K562 (cell line): ENCODE measurements around the gene ST3GAL3. TPM values are rescaled to one million over a fixed set of nuclear protein-coding genes. Genes with fewer than 3 reads are reported as not detected.

Experiments used
- ATAC-seq: fragments of 200-7000 bp; cut with Tn5 transposase; 3 replicates; pipeline ENCODE4 v1.9.1; 2020; ENCODE audit warnings: moderate library complexity
- BruUV-seq: library from RNA; stranded (reverse); fragments of 400-500 nt; replicated peaks from 2 replicates; lab custom pipeline; 2021; lab: Mats Ljungman, UMichigan
- CTCF ChIA-PET: fragments of 300-600 bp; formaldehyde crosslinking; extraction: SDS; loops from one replicate; lab custom pipeline; 2021; ENCODE audit warnings: low intra/inter-chr PET ratio; lab: Yijun Ruan, JAX
- POLR2A ChIA-PET: fragments of 300-600, 350-650 bp; sonication (Branson Sonifier 250); formaldehyde crosslinking; extraction: SDS; loops from one replicate; lab custom pipeline; 2021; ENCODE audit warnings: antibody characterized with exemption, inconsistent platforms; lab: Yijun Ruan, JAX
- DNase-seq, 4 experiments: peaks; one replicate each; pipeline versions ENCODE4 v3.0.0 to v3.0.0-alpha.2; 2011 to 2018; ENCODE audit warnings: low spot score in 3 of 4, mixed read lengths in 3 of 4; ENCODE audit errors: extremely low read depth in 1 of 4
- FAIRE-seq: peaks from 2 replicates; lab custom pipeline; 2011; peaks lifted over from hg19 to GRCh38; lab: Jason Lieb, UNC
- H2AFZ ChIP-seq: 2 replicates; pipeline ENCODE4 v1.6.0; 2011; ENCODE audit warnings: low read depth, low read length, control low read depth, inconsistent platforms
- H3K27ac ChIP-seq: fragments of 200-600 bp; 3 replicates; pipeline ENCODE4 v1.8.0; 2011; ENCODE audit warnings: low read depth, mild to moderate bottlenecking, control low read depth, inconsistent platforms, low read length, moderate library complexity, mixed read lengths; ENCODE audit errors: extremely low read depth
- H3K27me3 ChIP-seq, 2 experiments: fragments of 300-600 bp in 1 of 2; 2 replicates in 1 of 2; 3 replicates in 1 of 2; pipeline versions ENCODE4 v1.6.0 to v1.8.0; 2011; ENCODE audit warnings: inconsistent platforms in 2 of 2, low read length in 2 of 2, mild to moderate bottlenecking in 1 of 2, mixed read lengths in 1 of 2, moderate library complexity in 1 of 2; ENCODE audit not compliant: control insufficient read depth in 2 of 2, insufficient read depth in 2 of 2
- H3K36me3 ChIP-seq: fragments of 300-600 bp; 3 replicates; pipeline ENCODE4 v1.8.0; 2011; ENCODE audit warnings: mild to moderate bottlenecking, low read length, inconsistent platforms; ENCODE audit not compliant: control insufficient read depth, insufficient read depth
- H3K4me1 ChIP-seq, 2 experiments: fragments of 200-600 bp in 1 of 2; replicated peaks in 1 of 2; 2 replicates in 1 of 2; 3 replicates in 1 of 2; pipeline versions ENCODE4 v1.5.1 to v1.8.0; 2011; ENCODE audit warnings: inconsistent platforms in 2 of 2, low read length in 2 of 2, mild to moderate bottlenecking in 1 of 2, mixed read lengths in 1 of 2, moderate library complexity in 1 of 2; ENCODE audit not compliant: control insufficient read depth in 2 of 2, insufficient read depth in 2 of 2
- H3K4me2 ChIP-seq: 2 replicates; pipeline ENCODE4 v1.6.1; 2011; ENCODE audit warnings: low read length, control low read depth, inconsistent platforms, mixed read lengths; ENCODE audit not compliant: insufficient read depth
- H3K4me3 ChIP-seq: fragments of 200-600 bp; sonication (generic), shearing (Covaris generic); 2 replicates; pipeline ENCODE4 v1.5.1; 2016; ENCODE audit warnings: control low read depth, inconsistent platforms
- H3K79me2 ChIP-seq: fragments of 200-600 bp; 3 replicates; pipeline ENCODE4 v1.8.0; 2011; ENCODE audit warnings: low read length, inconsistent platforms; ENCODE audit not compliant: control insufficient read depth, insufficient read depth
- H3K9ac ChIP-seq, 2 experiments: 2 replicates each; pipeline versions ENCODE4 v1.6.0 to v1.6.1; 2011; ENCODE audit warnings: low read depth in 2 of 2, low read length in 2 of 2, control low read depth in 1 of 2, inconsistent platforms in 1 of 2, mild to moderate bottlenecking in 1 of 2, mixed read lengths in 1 of 2; ENCODE audit not compliant: insufficient read depth in 1 of 2
- H3K9me1 ChIP-seq: one replicate; pipeline ENCODE4 v1.6.0; 2011; ENCODE audit warnings: inconsistent platforms, mild to moderate bottlenecking, low read length, moderate library complexity; ENCODE audit not compliant: control insufficient read depth, insufficient read depth
- H3K9me3 ChIP-seq: replicated peaks from 2 replicates; pipeline ENCODE4 v1.5.1; 2011; ENCODE audit warnings: low read depth, low read length, inconsistent platforms; ENCODE audit not compliant: control insufficient read depth, insufficient read depth
- H4K20me1 ChIP-seq: replicated peaks from 2 replicates; pipeline ENCODE4 v1.6.1; 2011; ENCODE audit warnings: low read length, inconsistent platforms, mixed read lengths; ENCODE audit not compliant: control insufficient read depth, insufficient read depth
- CHAMP1 ChIP-seq: fragments of 450-650 bp; IDR thresholded peaks from 2 replicates; pipeline ENCODE4 v1.6.1; 2016; ENCODE audit warnings: mild to moderate bottlenecking
- EP300 ChIP-seq: IDR thresholded peaks from 2 replicates; pipeline ENCODE4 v1.6.1; 2012; ENCODE audit warnings: low read length, improper control_type of control experiment
- FOXP1 ChIP-seq: sonication (generic); formaldehyde crosslinking; IDR thresholded peaks from 2 replicates; pipeline ENCODE4 v1.8.0; 2022; ENCODE audit warnings: mild to moderate bottlenecking, missing genetic modification reagents
- GTF2B ChIP-seq: IDR thresholded peaks from 2 replicates; pipeline ENCODE4 v1.6.1; 2011; ENCODE audit not compliant: insufficient read length; ENCODE audit errors: extremely low read depth
- HBP1 ChIP-seq: fragments of 450-650 bp; formaldehyde crosslinking; IDR thresholded peaks from 2 replicates; pipeline ENCODE4 v1.4.0; 2022; ENCODE audit warnings: missing genetic modification characterization
- HMG20B ChIP-seq: fragments of 250-450 bp; sonication (Bioruptor Pico); IDR thresholded peaks from 2 replicates; pipeline ENCODE4 v1.5.0; 2021; ENCODE audit warnings: mild to moderate bottlenecking
- PRMT5 ChIP-seq: sonication (generic); formaldehyde crosslinking; IDR thresholded peaks from 2 replicates; pipeline ENCODE4 v1.5.0; 2020; ENCODE audit warnings: missing genetic modification reagents
- TAF1 ChIP-seq: IDR thresholded peaks from 2 replicates; pipeline ENCODE4 v1.6.1; 2011; ENCODE audit warnings: mild to moderate bottlenecking, low read length, moderate library complexity; ENCODE audit not compliant: insufficient read depth, control insufficient read depth, severe bottlenecking; ENCODE audit errors: extremely low read depth
- TCF7L2 ChIP-seq: fragments of 150-350 bp; IDR thresholded peaks from 2 replicates; pipeline ENCODE4 v1.6.1; 2016; ENCODE audit warnings: low read depth, mild to moderate bottlenecking, low read length, moderate library complexity
- ZNF174 ChIP-seq: fragments of 250-450 bp; sonication (Bioruptor Pico); IDR thresholded peaks from 2 replicates; pipeline ENCODE4 v1.4.0; 2020; ENCODE audit warnings: mild to moderate bottlenecking
- WGBS: fragments of 100-300 bp; shearing (Covaris generic); methylation state at CpG from one replicate; pipeline ENCODE4 v1.1.6; 2016; ENCODE audit warnings: low coverage, mixed read lengths; ENCODE audit not compliant: insufficient coverage; ENCODE audit errors: missing lambda C conversion rate; 5-methylcytosine and 5-hydroxymethylcytosine counted together
- in situ Hi-C: fragments of 300-500 bp; cut with MboI; formaldehyde crosslinking; loops from 4 replicates; pipeline ENCODE4 v1.15.0; 2018; ENCODE audit warnings: inconsistent platforms, mixed read lengths
- intact Hi-C: fragments of 100-400 bp; cut with micrococcal nuclease; formaldehyde crosslinking; loops from 2 replicates; pipeline ENCODE4 v1.14.2; 2022
- polyA plus RNA-seq, 8 experiments: library from polyadenylated mRNA; depleted of rRNA in 4 of 8; stranded (reverse) in 5 of 8; unstranded in 3 of 8; fragments of >200 nt; fragmentation: Nextera tagmentation in 2 of 8; fragmentation: Illumina TruSeq in 1 of 8; extraction: Ambion mirVana in 2 of 8; extraction: Trizol in 1 of 8; gene quantifications; 2 replicates each; pipeline versions ENCODE4 v1.2.1 to v1.2.3, GENCODE V29; 2011 to 2014; ENCODE audit warnings: inconsistent platforms in 1 of 8, missing spikeins in 1 of 8
- total RNA-seq, 7 experiments: library from RNA; depleted of rRNA in 6 of 7; stranded (reverse); fragments of >200 nt in 6 of 7; fragmentation: Illumina TruSeq in 2 of 7; extraction: Trizol in 2 of 7; gene quantifications; 2 replicates each; pipeline versions ENCODE4 v1.2.1 to v1.2.3, GENCODE V29; 2011 to 2021; ENCODE audit warnings: low replicate concordance in 1 of 7

Gene ST3GAL3
- total and polyA plus RNA-seq, 9 of the 15 experiments (the other 6 are each of a cell fraction or from before 2014, with no cell fraction given): 1.2 to 18.9 (median 11.0) TPM

GRCh38 chr1:43870306-43870705 is 163.0 kb downstream of the ST3GAL3 start:
- ChIA-PET CTCF (no interaction called here), POLR2A (interaction anchor here (0.5 to 2.5 kb wide), 3 partner anchors 10 to 30 kb away, joined by 3 to 13 read pairs (median 3); no protein-coding TSS in a partner anchor)
- FAIRE-seq (no peak), DNase-seq (no peak), ATAC-seq (no peak)
- in situ Hi-C loops (no loop called here), intact Hi-C loops (no loop called here)
- Histone ChIP-seq H3K27me3 (no peaks in the 10 kb centered on the region), H3K9ac (no peak overlapping the region), H3K36me3 (no peaks in the 10 kb centered on the region), H3K9me1 (no peaks in the 10 kb centered on the region), H2AFZ (no peak overlapping the region), H3K4me2 (no peak overlapping the region), H3K4me1 (peaks cover 0 to 35% of the 10 kb centered on the region in 2 experiments; a peak in 4 of 5 replicates), H3K4me3 (no peak overlapping the region), H4K20me1 (no peaks in the 10 kb centered on the region), H3K9me3 (no peaks in the 10 kb centered on the region), H3K27ac (no peak overlapping the region), H3K79me2 (no peaks in the 10 kb centered on the region)
- TF ChIP-seq FOXP1 (CRISPR knock-in tag): no peak
- TF ChIP-seq ZNF174 (CRISPR knock-in tag): no peak
- no peak for TF ChIP-seq HBP1 (CRISPR knock-in tag)
- no peak for TF ChIP-seq CHAMP1
- TF ChIP-seq GTF2B: no peak
- no peak for TF ChIP-seq TAF1
- TF ChIP-seq HMG20B (CRISPR knock-in tag): no peak
- no peak for TF ChIP-seq PRMT5 (CRISPR knock-in tag)
- TF ChIP-seq EP300: no peak
- no peak for TF ChIP-seq TCF7L2
- BruUV-seq: no TSS peak
- WGBS: 79% methylated on average over 3 of the region's 3 CpGs
